ENCODE measurements around the gene IGFL2. TPM values are rescaled to one million over a fixed set of nuclear protein-coding genes. Genes with fewer than 3 reads are reported as not detected.

IGFL2 gene
- total RNA-seq, 1 donor, result not detected

DNA sequence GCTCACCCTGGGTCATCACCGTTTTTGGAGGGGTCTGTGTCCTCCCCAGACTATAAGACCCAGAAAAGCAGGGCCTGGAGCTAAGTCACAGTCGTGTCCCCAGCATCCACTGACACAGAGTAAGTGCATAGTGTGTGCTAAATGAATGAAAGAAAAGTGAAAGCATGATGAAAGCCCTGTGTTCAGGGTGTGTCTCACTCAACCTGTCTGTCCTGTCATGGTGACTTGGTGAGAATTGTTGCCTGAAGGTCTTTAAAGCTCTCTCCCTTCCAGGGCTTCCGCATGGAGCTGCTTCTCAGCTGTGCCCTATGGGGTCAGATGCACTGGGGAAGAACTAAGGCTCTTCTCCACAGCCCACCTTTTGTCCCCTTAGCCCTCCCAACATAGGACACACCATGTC lies 61.0 kb downstream of the IGFL2 start:
- TF ChIP-seq, protein P1, sequence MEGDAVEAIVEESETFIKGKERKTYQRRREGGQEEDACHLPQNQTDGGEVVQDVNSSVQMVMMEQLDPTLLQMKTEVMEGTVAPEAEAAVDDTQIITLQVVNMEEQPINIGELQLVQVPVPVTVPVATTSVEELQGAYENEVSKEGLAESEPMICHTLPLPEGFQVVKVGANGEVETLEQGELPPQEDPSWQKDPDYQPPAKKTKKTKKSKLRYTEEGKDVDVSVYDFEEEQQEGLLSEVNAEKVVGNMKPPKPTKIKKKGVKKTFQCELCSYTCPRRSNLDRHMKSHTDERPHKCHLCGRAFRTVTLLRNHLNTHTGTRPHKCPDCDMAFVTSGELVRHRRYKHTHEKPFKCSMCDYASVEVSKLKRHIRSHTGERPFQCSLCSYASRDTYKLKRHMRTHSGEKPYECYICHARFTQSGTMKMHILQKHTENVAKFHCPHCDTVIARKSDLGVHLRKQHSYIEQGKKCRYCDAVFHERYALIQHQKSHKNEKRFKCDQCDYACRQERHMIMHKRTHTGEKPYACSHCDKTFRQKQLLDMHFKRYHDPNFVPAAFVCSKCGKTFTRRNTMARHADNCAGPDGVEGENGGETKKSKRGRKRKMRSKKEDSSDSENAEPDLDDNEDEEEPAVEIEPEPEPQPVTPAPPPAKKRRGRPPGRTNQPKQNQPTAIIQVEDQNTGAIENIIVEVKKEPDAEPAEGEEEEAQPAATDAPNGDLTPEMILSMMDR (IDR thresholded peaks at IDR 0.05; ENCODE audit: insufficient read depth, low read depth, low read length), result no peak
- DNase-seq (ENCODE audit: low read depth), result no peak
- H3K4me3 ChIP-seq (ENCODE audit: low read depth, low read length), result no peak overlapping the region

GRCh38 chr19:46209472-46209871 lies 61.4 kb downstream of the IGFL2 start:
- DNase-seq (ENCODE audit: low read depth), result no peak
- TF ChIP-seq, protein P1 (IDR thresholded peaks at IDR 0.05; ENCODE audit: insufficient read depth, low read depth, low read length), result no peak
- H3K4me3 ChIP-seq (ENCODE audit: low read depth, low read length), result no peak overlapping the region

DNA sequence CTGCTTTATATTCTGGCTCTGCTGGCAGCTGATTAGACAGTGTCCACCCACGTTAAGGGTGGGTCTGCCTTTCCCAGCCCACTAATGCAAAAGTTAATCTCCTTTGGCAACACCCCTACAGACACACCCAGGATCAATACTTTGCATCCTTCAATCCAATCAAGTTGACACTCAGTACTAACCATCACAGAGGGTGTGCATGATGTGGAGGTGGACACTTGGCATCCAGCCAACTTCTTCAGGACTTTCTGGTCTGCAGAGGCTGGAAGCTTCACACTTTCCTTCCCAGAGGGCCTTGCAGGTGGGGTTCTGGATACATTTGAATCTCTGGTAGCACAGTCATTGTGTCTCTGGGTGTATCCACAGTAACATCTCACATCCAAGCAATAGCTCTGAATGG lies 62.6 kb downstream of the IGFL2 start:
- no peak for DNase-seq (ENCODE audit: low read depth)
- no peak overlapping the region for H3K4me3 ChIP-seq (ENCODE audit: low read depth, low read length)
- TF ChIP-seq, protein P1 (IDR thresholded peaks at IDR 0.05; ENCODE audit: insufficient read depth, low read depth, low read length), result no peak

Other genes with a start within 250 kb of the IGFL2 start
- gene MYPOP, start 245.6 kb upstream of the IGFL2 start, total RNA-seq, result 2.6 TPM in 2 replicates
- gene NANOS2, start 233.5 kb upstream of the IGFL2 start, total RNA-seq, result not detected in 2 replicates
- not detected in 2 replicates for gene NOVA2, start 174.4 kb upstream of the IGFL2 start, total RNA-seq
- 3.9 and 6.1 TPM in 2 replicates for gene CCDC61, start 152.8 kb upstream of the IGFL2 start, total RNA-seq
- not detected in 2 replicates for gene PGLYRP1, start 125.2 kb upstream of the IGFL2 start, total RNA-seq
- gene IGFL4, start 107.2 kb upstream of the IGFL2 start, total RNA-seq, result not detected in 2 replicates
- not detected in 2 replicates for gene IGFL3, start 23.6 kb upstream of the IGFL2 start, total RNA-seq
- not detected in 2 replicates for gene IGFL1, start 81.5 kb downstream of the IGFL2 start, total RNA-seq
- 0.43 and 0.64 TPM in 2 replicates for gene HIF3A, start 148.8 kb downstream of the IGFL2 start, total RNA-seq
- gene PPP5C, start 198.8 kb downstream of the IGFL2 start, total RNA-seq, result 44.9 and 48.3 TPM in 2 replicates

All from fibroblast of villous mesenchyme (primary cell).